ENCODE measurements around the gene TUBA1C. TPM values are rescaled to one million over a fixed set of nuclear protein-coding genes. Genes with fewer than 3 reads are reported as not detected.

Gene TUBA1C
- 100 to 1,000 TPM; 260 to 263 TPM for total RNA-seq

GRCh38 chr12:49264873-49265792 lies at the start of gene TUBA1C:
TSS of gene TUBA1C (plus strand) at chr12:49265082. CDS start at chr12:49265182, 100 bp downstream.
- ATAC-seq = peak; percentile 88 to 90
- no peaks in the 10 kb centered on the region for H3K9me3 Mint-ChIP-seq
- peak; percentile 96 to 97 for DNase-seq (ENCODE audit: low spot score in 2 of 2)
- H3K27ac Mint-ChIP-seq = peak within 1 kb of the TSS; percentile 92 to 94
- peaks cover 21 to 42% of the 10 kb centered on the region in 2 donors for H3K36me3 Mint-ChIP-seq

DNA sequence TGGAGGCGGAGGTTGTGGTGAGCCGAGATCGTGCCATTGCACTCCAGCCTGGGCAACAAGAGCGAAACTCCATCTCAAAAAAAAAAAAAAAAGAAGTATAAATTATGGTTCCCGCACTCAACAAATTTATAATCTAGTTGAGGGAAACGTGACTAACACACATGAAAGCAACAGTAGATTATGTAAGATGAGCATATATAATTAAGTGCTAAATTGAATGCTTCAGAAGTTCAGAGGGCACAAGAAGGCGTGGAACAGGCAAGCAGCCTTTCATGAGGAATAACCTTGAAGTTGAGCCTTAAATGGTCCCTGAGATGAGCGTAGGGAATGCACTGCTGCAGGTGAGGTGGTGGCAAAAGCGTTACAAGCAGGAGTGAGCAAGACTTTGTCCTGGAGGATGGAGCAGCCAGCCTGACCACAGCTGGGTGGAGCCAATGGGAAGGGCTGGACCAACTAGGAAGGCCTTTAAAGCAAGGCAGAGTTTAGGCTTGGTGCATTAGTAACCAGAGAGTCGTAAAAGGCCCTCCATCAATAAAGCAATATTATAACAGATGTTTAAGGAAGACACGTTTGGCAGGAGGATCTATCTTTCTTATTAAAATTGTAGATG lies 45.4 kb upstream of the TUBA1C start:
- ATAC-seq (no peak), DNase-seq (ENCODE audit: low spot score in 2 of 2) (no peak)
- H3K9me3 Mint-ChIP-seq = no peaks in the 10 kb centered on the region
- no peaks in the 10 kb centered on the region for H3K36me3 Mint-ChIP-seq
- H3K27ac Mint-ChIP-seq = peak overlapping the region in 1 of 2 donors; percentile 11

GRCh38 chr12:49220972-49221371 lies 43.9 kb upstream of the TUBA1C start:
- ATAC-seq = no peak
- H3K36me3 Mint-ChIP-seq = no peaks in the 10 kb centered on the region

DNA sequence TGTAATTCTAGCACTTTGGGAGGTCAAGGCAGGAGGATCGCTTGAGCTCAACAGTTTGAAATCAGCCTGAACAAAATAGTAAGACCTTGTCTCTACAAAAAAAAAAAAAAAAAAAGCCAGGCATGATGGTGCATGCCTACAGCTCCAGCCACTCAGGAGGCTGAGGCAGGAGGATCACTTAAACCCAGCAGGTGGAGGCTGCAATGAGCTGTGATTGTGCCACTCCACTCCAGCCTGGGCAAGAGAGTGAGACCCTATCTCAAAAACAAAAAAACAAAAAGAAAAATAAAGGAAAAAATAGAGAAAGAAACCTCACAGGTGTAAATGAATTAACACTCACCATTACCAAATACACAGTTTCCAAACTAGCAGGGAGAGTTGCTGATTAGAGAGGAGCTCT lies 41.8 kb upstream of the TUBA1C start:
- no peak for ATAC-seq
- no peaks in the 10 kb centered on the region for H3K9me3 Mint-ChIP-seq
- peak overlapping the region in 1 of 2 donors; percentile 10 for H3K27ac Mint-ChIP-seq
- DNase-seq (ENCODE audit: low spot score in 2 of 2) = no peak
- H3K36me3 Mint-ChIP-seq = no peaks in the 10 kb centered on the region

More at GRCh38 chr12:49220972-49221371, 43.9 kb upstream of the TUBA1C start:
- no peak overlapping the region for H3K27ac Mint-ChIP-seq
- H3K9me3 Mint-ChIP-seq = no peaks in the 10 kb centered on the region
- DNase-seq (ENCODE audit: low spot score in 2 of 2) = no peak

GRCh38 chr12:49223590-49224369 lies 41.1 kb upstream of the TUBA1C start:
- no peak for DNase-seq (ENCODE audit: low spot score in 2 of 2)
- H3K27ac Mint-ChIP-seq = peak overlapping the region in 1 of 2 donors; percentile 10
- H3K36me3 Mint-ChIP-seq = no peaks in the 10 kb centered on the region
- no peak for ATAC-seq
- H3K9me3 Mint-ChIP-seq = no peaks in the 10 kb centered on the region

- no peak for DNase-seq (ENCODE audit: low spot score in 2 of 2)
- H3K27ac Mint-ChIP-seq = no peak overlapping the region
- no peaks in the 10 kb centered on the region for H3K9me3 Mint-ChIP-seq
- ATAC-seq = no peak
- H3K36me3 Mint-ChIP-seq = no peaks in the 10 kb centered on the region
These were observed 39.2 kb upstream of the TUBA1C start for GRCh38 chr12:49225576-49226166.

DNA sequence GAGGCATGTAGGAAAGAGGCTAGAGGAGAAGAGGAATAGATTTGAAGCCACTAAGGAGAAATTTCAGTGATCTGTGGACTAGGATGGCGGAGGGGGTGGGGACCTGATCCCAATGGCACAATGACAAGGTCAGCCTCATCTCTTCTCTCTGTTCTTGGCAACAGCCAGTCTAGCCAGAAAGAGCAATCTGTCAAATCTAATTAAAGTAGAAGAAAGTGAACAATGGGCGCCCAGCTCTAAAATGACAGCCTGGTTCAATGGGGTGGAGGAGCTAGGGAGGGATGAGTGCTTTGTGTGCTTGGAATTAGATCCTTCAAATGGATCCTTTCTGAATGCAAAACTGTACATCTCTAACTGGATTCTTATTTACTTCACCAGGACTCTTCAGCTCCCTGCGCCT lies 37.2 kb upstream of the TUBA1C start:
- ATAC-seq (no peak), DNase-seq (ENCODE audit: low spot score in 2 of 2) (no peak)
- no peak overlapping the region for H3K27ac Mint-ChIP-seq
- no peaks in the 10 kb centered on the region for H3K9me3 Mint-ChIP-seq
- no peaks in the 10 kb centered on the region for H3K36me3 Mint-ChIP-seq

DNA sequence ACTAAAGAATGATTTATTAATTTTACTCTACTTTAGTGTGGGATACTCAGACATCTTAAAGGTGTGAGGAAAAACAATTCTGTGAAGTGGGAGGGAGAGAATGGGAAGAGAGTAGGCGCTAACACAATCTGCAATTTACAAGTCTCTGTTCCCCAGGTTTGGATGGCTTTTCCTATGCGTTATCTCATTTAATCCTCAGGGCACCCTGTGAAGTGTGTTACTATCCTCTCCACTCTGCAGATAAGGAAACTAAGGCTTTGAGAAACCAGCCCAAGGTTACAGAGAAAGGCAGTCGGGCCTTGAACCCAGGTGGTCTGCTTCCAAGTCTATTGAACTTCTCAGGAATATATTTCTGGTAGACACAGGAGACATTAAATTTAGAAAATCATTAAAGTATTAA lies 36.2 kb upstream of the TUBA1C start:
- no peak overlapping the region for H3K27ac Mint-ChIP-seq
- no peaks in the 10 kb centered on the region for H3K9me3 Mint-ChIP-seq
- H3K36me3 Mint-ChIP-seq = no peaks in the 10 kb centered on the region
- no peak for DNase-seq (ENCODE audit: low spot score in 2 of 2)
- ATAC-seq = no peak

GRCh38 chr12:49230176-49230804 lies 34.6 kb upstream of the TUBA1C start:
- ATAC-seq (no peak), DNase-seq (ENCODE audit: low spot score in 2 of 2) (no peak)
- H3K9me3 Mint-ChIP-seq = no peaks in the 10 kb centered on the region
- H3K36me3 Mint-ChIP-seq = no peaks in the 10 kb centered on the region
- H3K27ac Mint-ChIP-seq = no peak overlapping the region

GRCh38 chr12:49230805-49231194 lies 34.1 kb upstream of the TUBA1C start:
- H3K36me3 Mint-ChIP-seq = no peaks in the 10 kb centered on the region
- DNase-seq (ENCODE audit: low spot score in 2 of 2) = no peak
- no peak overlapping the region for H3K27ac Mint-ChIP-seq
- no peaks in the 10 kb centered on the region for H3K9me3 Mint-ChIP-seq
- ATAC-seq = no peak

GRCh38 chr12:49231878-49232655 lies 32.8 kb upstream of the TUBA1C start:
- no peak for ATAC-seq
- Mint-ChIP-seq H3K36me3 (no peaks in the 10 kb centered on the region), H3K27ac (no peak overlapping the region), H3K9me3 (no peaks in the 10 kb centered on the region)
- DNase-seq (ENCODE audit: low spot score in 2 of 2) = no peak

- Mint-ChIP-seq H3K9me3 (no peaks in the 10 kb centered on the region), H3K27ac (peak overlapping the region; percentile 36 to 77), H3K36me3 (no peaks in the 10 kb centered on the region)
- ATAC-seq (no peak), DNase-seq (ENCODE audit: low spot score in 2 of 2) (no peak)
These were observed 31.7 kb upstream of the TUBA1C start for GRCh38 chr12:49232940-49233841.

DNA sequence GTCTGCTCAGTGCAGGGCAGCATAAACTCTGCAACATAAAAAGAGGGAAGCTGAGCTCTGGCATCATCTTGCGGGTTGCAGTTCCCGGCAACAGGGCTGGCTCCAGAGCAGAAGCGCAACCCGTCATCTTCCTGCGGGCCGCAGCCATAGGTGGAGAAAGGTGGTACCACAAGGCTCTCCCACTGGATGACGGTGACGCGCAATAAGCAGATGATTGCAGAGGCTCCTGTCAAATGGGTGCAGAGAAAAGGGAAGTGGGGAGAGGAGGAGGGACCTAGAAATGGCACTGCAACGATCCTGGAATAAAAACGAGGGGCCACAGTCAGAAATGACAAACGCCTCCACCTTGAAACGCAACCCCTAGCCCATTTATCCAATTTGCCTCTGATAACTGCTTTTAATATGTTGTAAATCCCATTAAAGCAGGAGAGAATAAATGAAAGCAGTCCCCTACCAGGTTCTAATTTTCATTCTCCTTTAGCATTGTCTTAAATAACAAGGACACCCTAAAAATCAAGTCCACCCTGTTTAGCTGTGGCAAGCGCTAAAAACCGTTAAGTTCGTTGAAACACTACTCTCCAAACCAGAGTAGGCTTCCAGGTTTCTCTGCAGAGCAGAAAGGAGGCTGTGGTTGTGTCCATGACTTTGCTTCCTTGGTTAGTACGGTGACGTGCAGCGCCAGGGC lies 30.9 kb upstream of the TUBA1C start:
- Mint-ChIP-seq H3K9me3 (no peaks in the 10 kb centered on the region), H3K27ac (peak overlapping the region in 1 of 2 donors; percentile 77), H3K36me3 (no peaks in the 10 kb centered on the region)
- DNase-seq (ENCODE audit: low spot score in 2 of 2) (peak; percentile 21 to 61), ATAC-seq (peak; percentile 39 to 54)

DNA sequence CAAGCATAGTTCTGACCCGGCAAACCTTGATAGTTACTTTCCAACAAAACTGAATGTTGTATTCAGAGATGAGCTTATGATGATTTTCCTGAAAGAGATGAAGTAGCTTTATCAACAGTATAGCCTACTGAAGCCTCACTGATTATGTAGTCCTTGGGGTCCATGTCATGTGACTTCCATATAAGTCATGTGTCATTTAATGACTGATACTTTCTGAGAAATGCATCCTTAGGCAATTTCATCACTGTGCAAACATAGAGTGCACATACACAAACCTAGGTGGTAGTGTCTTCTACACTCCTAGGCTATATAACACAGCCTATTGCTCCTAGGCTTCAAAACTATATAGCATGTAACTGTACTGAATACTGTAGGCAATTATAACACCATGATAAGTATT lies 28.5 kb upstream of the TUBA1C start:
- Mint-ChIP-seq H3K27ac (no peak overlapping the region), H3K36me3 (no peaks in the 10 kb centered on the region), H3K9me3 (no peaks in the 10 kb centered on the region)
- DNase-seq (ENCODE audit: low spot score in 2 of 2) (no peak), ATAC-seq (no peak)

Data from activated naive CD4-positive, alpha-beta T cell treated with anti-CD3 and anti-CD28 coated beads, Interleukin-2, amount 50 U/mL, for 72 hours (primary cell).